ENCODE measurements around the gene TES. TPM values are rescaled to one million over a fixed set of nuclear protein-coding genes. Genes with fewer than 3 reads are reported as not detected.
A peak's percentile ranks its signal among the peaks of the same experiment; 100 is the strongest.

The TES gene
- total RNA-seq, 1 donor from 2014 or later, result 19.0 TPM

- ATAC-seq (ENCODE audit: poor library complexity), result no peak
- intact Hi-C loops (cut with DNase I), result loop anchor here (10.0 kb wide), 1 partner anchor 93 kb away; no protein-coding TSS in a partner anchor
- DNase-seq, result no peak
Measured at GRCh38 chr7:116261904-116262303, 51.6 kb downstream of the TES start.

- DNase-seq (no peak), ATAC-seq (ENCODE audit: poor library complexity) (no peak)
- intact Hi-C loops (cut with DNase I), result loop anchor here (10.0 kb wide), 1 partner anchor 89 kb away; no protein-coding TSS in a partner anchor
Measured at GRCh38 chr7:116265881-116266280, 55.5 kb downstream of the TES start.

- ATAC-seq (ENCODE audit: poor library complexity) (no peak), DNase-seq (no peak)
- intact Hi-C loops (cut with DNase I), result loop anchor here (10.0 kb wide), 1 partner anchor 85 kb away; no protein-coding TSS in a partner anchor
Measured at GRCh38 chr7:116269466-116269865, 59.1 kb downstream of the TES start.

- intact Hi-C loops (cut with DNase I), result loop anchor here (5.0 to 10.0 kb wide), 3 partner anchors 61 to 256 kb away; partner anchors contain the start of gene CAV1
- DNase-seq (no peak), ATAC-seq (ENCODE audit: poor library complexity) (peak; percentile 45)
Measured at GRCh38 chr7:116271161-116271913, 61.0 kb downstream of the TES start.

DNA sequence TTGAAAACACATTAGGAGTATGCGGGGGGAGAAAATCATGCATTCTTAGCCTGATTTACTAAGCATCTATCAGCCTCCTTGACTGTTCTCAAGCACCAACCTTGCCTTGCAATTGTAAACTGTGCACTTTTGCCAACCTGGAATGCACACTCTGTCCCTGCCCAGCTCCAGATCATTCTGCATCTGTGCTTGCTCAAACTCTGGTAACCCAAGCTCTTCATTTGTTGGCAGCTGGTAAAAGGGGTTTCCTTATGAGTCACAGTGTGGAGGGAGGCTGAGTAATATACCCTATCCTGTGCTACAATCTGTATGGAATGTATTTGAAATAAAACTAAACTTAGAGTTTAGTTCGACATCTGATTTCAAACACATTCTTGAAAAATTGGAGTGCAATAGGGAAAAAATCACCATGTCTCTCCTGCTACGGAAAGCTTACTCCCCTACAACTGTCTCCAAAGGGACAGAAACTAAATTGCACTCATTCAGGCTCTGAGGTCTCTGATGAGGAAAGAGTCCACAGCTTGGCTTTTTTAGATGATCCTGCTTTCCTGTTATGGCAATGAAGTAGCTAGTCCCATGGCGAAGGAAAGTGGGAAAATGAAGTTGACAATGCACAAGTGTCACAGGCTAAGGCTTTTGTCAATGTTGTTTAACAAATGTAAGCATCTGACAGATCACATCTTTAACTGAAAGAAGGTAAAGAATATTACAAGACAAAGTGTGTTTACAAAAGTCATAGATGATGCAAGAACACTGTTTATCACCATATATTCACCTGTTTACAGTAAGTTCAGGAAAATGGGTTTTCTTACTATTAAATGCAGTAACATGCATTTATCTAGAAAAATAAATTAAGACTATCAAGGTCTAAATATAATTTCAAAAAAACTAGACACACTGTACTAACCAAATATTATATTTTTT lies 61.9 kb downstream of the TES start:
- no peak for DNase-seq
- ATAC-seq (ENCODE audit: poor library complexity), result peak; percentile 90
- intact Hi-C loops (cut with DNase I), result loop anchor here (5.0 to 10.0 kb wide), 3 partner anchors 60 to 255 kb away; partner anchors contain the start of gene CAV1

GRCh38 chr7:116273283-116273917 lies 63.1 kb downstream of the TES start:
- no peak for ATAC-seq (ENCODE audit: poor library complexity)
- intact Hi-C loops (cut with DNase I), result loop anchor here (5.0 to 10.0 kb wide), 3 partner anchors 59 to 254 kb away; partner anchors contain the start of gene CAV1

GRCh38 chr7:116273918-116274301 lies 63.6 kb downstream of the TES start:
- intact Hi-C loops (cut with DNase I), result loop anchor here (5.0 to 10.0 kb wide), 3 partner anchors 58 to 253 kb away; partner anchors contain the start of gene CAV1
- ATAC-seq (ENCODE audit: poor library complexity), result no peak
- no peak for DNase-seq

More at GRCh38 chr7:116273283-116273917, 63.1 kb downstream of the TES start:
- DNase-seq, result no peak

DNA sequence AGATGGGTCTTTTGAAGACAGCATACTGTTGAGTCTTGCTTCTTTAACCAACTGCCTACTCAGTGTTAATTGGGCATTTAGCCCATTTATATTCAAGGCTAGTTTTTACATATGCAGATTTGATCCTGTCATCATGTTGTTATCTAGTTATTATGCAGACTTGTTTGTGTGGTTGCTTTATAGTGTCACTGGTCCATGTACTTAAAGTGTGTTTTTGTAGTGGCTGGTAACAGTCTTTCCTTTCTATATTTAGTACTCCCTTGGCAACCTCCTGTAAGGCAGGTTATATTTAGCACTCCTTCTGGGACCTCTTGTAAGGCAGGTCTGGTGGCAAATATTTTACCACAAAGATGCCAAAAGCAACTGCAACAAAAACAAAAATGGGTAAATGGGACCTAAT lies 66.7 kb downstream of the TES start:
- intact Hi-C loops (cut with DNase I), result loop anchor here (10.0 kb wide), 1 partner anchor 168 kb away; no protein-coding TSS in a partner anchor
- ATAC-seq (ENCODE audit: poor library complexity) (peak; percentile 88), DNase-seq (no peak)

- intact Hi-C loops (cut with DNase I), result loop anchor here (10.0 kb wide), 1 partner anchor 166 kb away; no protein-coding TSS in a partner anchor
- ATAC-seq (ENCODE audit: poor library complexity), result no peak
- DNase-seq, result no peak
Measured at GRCh38 chr7:116279217-116279616, 68.9 kb downstream of the TES start.

- DNase-seq, result no peak
- intact Hi-C loops (cut with DNase I), result no loop called here
- ATAC-seq (ENCODE audit: poor library complexity), result no peak
Measured at GRCh38 chr7:116280803-116281202, 70.5 kb downstream of the TES start.

GRCh38 chr7:116283595-116284204 lies 73.4 kb downstream of the TES start:
- intact Hi-C loops (cut with DNase I), result no loop called here
- DNase-seq (no peak), ATAC-seq (ENCODE audit: poor library complexity) (no peak)

DNA sequence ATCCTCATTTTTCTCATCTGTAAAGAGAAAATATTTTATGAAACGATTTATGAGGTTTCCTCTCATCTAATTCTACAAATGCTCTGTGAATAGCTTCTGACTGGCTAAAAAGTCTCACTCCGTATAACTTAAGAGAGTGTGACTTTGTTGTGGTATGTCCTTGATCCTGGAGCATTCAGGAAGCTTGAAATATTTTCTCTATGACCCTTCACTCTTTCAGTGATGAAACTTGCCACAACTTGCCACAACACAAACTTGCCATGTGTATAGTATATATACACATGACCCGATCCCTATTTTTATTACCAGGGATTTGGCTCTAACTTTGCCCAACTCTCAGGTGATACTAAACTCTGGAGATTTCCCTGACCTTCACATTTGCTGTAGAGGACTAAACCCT lies 74.1 kb downstream of the TES start:
- ATAC-seq (ENCODE audit: poor library complexity), result no peak
- intact Hi-C loops (cut with DNase I), result no loop called here
- DNase-seq, result no peak

DNA sequence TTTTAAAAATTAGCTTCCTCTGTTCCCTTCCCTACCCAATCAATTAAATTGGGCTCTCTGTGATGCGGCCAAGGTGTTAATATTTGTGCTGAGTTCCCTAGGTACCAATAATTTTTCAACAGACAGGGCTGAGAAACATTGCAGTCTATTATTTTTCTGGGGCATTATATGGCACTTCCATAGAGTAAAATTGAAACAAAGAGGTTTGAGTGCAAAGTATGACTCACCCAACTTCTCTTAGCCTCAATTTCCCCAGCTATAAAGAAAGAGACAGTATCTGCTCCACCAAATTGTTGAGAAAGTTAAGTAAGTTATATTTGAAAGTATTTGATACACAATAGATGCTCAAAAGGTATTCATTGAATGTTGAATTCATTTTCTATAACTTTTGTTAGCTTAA lies 74.9 kb downstream of the TES start:
- DNase-seq, result no peak
- intact Hi-C loops (cut with DNase I), result no loop called here
- ATAC-seq (ENCODE audit: poor library complexity), result no peak

- intact Hi-C loops (cut with DNase I), result no loop called here
- ATAC-seq (ENCODE audit: poor library complexity) (no peak), DNase-seq (no peak)
Measured at GRCh38 chr7:116290740-116291139, 80.4 kb downstream of the TES start.

DNA sequence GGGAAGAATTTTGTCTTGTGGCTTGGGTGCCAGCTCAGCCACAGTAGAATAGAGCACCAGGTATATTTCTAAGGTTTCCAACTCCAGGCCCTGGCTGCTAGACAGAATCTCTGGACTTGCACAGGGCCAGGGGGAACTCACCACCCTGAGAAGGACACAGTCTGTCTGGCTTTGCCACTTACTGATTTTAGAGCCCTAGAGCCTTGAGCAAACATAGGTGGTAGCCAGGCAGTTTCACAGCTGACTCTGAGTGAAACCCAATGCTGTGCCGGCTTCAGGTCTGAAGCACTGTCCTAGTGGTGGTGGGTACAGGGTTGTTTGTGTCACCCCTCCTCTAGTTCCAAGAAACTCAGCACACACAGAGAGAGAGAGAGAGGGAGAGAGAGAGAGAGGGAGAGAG lies 81.6 kb downstream of the TES start:
- DNase-seq, result no peak
- intact Hi-C loops (cut with DNase I), result no loop called here
- no peak for ATAC-seq (ENCODE audit: poor library complexity)

DNA sequence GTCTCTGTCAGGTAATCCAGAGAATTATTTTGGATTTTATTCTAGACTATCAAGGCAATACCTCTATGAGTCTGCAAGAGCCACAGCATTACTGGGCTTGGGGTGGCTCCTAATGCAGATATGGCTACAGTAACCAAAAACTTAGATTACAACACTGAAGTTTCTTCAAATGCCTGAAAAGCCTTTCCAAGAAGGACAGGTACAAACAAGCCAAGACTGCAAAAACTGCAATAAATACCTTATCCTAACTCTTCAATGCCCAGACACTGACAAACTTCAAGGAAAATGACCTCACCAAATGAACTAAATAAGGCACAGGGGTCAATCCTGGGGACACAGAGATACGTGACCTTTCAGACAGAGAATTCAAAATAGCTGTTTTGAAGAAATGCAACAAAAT lies 82.0 kb downstream of the TES start:
- intact Hi-C loops (cut with DNase I), result no loop called here
- ATAC-seq (ENCODE audit: poor library complexity) (no peak), DNase-seq (no peak)

DNA sequence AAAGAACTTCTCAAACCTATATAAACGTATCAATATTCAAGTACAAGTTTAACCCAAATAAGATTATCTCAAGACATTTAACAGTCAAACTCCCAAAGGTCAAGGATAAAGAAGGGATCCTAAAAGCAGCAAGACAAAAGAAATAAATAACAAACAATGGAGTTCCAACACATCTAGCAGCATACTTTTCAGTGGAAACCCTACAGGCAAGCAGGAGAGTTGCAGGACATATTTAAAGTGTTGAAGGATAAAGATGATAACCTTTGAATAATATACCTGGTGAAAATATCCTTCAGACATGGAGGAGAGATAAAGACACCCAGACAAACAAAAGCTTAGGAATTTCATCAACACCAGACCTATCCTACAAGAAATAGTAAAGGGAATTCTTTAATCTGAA lies 82.8 kb downstream of the TES start:
- ATAC-seq (ENCODE audit: poor library complexity), result no peak
- no peak for DNase-seq
- intact Hi-C loops (cut with DNase I), result no loop called here

- ATAC-seq (ENCODE audit: poor library complexity) (no peak), DNase-seq (no peak)
Measured at GRCh38 chr7:116293633-116294032, 83.3 kb downstream of the TES start.

More at GRCh38 chr7:116293633-116294032, 83.3 kb downstream of the TES start:
- intact Hi-C loops (cut with DNase I), result no loop called here

Data from Right ventricle myocardium superior (tissue), 1 donor.